GM18498 (cell line): ENCODE results near the gene KCNK7.

ENCODE experiments used
- ATAC-seq: cut with Tn5 transposase; IDR thresholded peaks from one replicate; pipeline ENCODE4 v1.9.1; 2021; ENCODE audit warnings: mild to moderate bottlenecking, moderate library complexity; ENCODE audit not compliant: unreplicated experiment

Gene KCNK7

DNA sequence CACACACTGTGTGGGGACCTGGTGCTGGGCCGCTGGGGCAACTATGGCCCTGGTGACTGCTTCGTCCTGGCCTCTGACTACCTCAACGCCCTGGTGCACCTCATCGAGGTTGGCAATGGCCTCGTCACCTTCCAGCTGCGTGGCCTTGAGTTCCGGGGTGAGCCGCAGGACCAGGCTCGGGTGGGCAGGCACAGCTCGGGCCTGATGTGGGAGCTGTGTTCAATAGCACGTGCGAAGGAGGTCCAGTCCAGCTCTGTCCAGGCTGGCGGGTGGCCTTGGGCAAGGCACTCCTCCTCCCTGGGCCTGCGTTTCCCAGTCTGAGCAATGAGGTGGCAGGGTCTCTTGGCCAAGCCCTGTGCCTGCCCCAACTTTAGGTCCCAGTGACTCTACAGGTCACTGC, 34.0 kb upstream of the KCNK7 start:
- no peak for ATAC-seq

DNA sequence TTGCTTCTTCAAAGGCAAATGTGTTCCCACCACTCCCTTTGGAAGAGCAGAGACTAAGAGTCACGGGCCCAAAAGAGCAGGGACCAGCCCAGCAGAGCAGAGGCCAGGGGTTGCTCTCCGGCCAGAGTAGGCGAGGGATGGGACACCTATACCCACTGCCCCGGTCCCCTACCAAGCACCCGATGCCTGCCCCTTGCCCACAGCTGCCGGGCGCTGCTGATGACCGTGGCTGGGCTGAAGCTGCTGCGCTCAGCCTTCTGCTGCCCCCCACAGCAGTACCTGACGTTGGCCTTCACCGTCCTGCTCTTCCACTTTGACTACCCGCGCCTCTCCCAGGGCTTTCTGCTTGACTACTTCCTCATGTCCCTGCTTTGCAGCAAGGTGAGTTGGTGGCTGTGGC, 31.6 kb upstream of the KCNK7 start:
- no peak for ATAC-seq

DNA sequence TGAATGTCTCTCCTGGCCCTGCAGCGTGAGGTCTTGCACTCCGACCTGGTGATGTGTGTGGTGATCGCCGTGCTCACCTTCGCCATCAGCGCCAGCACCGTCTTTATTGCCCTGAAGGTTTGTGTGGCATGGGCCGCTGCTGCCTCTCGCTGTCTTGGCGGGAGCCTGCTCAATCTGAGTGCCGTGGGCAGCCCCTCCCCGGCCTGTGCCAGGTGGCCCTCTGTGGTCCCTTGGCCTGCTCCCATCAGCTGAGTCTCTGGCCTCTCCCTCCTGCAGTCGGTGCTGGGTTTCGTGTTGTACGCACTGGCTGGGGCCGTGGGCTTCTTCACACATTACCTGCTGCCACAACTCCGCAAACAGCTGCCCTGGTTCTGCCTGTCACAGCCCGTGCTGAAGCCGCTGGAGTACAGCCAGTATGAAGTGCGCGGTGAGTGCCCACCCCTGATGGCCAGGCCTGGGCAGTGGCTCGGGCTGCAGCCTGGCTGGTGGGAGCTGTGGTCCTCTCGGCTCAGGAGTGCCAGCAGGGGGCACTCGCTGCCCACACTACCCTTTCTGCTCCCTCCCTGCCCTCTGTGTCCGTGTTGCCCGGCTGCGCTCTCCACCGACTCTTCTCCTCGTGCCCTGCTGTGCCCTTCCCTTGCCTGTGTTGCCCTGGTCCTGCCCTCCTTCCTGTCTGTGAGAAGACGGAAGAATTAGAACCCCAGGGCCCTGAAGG, 30.2 kb upstream of the KCNK7 start:
- no peak for ATAC-seq

DNA sequence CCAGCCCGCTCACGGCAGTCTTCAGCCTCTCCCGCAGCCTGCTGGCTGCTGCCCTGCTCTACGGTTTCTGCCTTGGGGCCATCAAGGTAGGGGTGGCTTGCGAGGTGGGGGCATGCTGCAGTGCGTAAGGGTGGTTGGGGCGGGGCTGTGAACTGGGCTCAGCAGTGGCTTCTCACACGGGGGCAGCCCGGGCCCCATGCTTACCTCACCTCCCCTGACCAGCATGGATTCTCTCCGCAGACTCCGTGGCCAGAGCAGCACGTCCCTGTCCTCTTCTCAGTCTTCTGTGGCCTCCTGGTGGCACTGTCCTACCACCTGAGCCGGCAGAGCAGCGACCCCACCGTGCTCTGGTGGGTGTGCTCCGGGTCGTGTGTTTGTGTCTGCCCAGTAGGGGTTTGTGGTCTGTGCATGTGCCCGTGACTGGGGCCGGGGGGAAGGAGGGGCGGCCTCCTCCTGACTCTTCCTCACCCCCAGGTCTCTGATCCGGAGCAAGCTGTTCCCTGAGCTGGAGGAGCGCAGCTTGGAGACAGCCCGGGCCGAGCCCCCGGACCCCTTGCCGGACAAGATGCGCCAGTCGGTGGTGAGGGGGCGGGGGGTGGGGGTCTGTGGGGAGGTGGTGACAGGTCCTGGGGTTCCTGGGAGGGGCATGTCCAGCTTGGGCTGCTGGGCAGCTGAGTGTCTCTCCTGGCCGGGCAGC, 29.5 kb upstream of the KCNK7 start:
- no peak for ATAC-seq

DNA sequence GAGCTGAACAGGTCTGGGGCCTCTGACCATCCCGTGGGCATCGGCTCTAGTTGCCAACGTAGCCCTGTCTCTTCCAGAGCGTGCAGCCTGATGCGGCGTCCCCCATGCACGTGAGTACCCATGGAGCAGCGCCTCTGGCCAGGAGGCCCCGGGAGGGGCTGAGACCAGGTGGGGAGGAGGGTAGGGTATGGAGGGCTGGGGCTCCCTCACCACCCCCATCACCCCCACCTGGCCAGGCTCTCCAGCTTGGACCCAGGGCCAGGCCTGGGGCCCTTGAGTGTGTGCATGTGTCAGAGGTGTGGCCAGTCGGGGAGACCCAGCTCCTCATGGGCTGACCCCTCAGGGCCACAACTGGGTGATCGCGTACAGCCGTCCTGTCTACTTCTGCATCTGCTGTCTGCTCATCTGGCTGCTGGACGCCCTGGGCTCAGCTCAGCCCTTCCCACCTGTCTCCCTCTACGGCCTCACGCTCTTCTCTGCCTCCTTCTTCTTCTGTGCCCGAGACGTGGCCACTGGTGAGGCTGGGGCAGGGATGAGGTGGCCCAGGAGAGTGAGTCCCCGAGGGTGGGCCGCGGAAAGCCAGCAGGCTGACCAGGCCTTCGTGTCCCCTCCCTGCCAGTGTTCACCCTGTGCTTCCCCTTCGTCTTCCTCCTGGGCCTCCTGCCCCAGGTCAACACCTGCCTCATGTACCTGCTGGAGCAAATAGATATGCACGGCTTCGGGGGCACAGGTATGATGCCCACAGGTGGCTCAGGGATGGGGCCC, 28.4 kb upstream of the KCNK7 start:
- no peak for ATAC-seq

DNA sequence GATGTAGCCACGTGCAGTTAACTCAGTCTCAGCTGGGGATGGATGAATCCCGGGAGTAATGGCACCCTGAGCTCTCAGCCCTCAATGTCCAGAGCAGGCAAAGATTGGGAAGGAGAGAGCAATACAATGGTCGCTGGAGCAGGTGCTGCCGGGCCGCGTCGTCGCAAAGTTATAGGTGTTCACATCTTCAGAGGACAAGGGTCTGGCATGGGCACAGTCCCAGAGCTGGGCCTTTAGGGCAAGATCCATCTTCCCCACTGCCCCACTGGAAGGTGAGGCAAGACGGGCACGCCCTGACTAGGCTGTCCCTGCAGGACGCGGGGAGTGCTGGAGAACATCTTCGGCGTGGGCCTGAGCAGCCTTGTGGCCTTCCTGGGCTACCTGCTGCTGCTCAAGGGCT, 27.6 kb upstream of the KCNK7 start:
- ATAC-seq: no peak

DNA sequence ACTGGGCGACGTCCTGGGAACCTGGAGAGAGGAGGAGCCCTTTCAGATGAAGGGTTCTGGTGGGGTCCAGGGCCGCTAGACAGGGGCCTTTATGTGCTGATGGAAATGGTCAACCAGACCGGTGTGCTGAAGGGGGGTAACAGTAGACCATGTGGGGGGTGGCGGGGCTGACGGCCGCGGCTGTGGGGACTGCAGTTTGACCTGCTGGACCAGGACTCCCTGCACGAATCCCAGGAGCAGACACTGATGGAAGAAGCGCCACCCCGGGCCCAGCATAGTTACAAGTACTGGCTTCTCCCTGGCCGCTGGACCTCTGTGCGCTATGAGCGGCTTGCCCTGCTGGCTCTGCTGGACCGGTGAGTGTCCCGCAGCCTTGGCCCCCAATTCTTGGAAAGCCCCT, 26.4 kb upstream of the KCNK7 start:
- ATAC-seq: no peak

DNA sequence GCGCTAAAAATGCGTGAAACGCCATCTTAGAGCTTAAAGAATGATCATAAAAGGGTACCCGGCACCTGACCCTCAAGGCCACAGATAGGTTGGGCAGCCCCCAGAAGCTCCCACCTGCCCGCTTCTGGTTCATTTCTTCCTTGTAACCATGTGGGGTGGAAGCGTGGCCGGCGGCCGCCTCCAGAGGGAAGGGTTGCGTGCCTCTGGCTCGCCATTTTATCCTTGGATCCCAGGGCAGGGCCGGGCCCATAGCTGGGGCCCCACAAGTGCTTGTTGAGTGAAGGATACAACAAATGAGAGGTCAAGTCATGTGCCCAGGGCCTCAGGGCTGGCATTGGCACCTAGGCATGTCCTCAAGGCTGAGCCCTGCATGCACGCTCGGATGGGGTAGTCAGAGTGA, 25.9 kb upstream of the KCNK7 start:
- no peak for ATAC-seq

DNA sequence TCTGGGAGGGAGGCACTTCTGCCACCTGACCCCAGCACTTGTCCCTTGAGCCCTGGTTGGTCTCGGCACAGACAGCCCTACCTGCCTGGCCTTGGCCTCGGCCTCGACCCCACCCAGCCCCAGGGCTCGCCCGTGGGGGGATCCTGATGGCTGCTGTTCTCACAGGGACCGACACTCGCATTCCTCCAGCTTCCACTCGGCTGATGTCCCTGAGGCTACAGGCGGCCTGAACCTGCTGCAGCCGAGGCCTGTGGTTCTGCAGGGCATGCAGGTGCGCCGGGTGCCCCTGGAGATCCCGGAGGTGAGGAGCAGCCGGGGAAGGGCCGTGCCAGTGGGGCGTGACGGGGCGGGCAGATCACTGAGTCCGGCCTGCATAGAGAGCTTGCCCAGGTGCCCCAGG, 25.1 kb upstream of the KCNK7 start:
- ATAC-seq: no peak

DNA sequence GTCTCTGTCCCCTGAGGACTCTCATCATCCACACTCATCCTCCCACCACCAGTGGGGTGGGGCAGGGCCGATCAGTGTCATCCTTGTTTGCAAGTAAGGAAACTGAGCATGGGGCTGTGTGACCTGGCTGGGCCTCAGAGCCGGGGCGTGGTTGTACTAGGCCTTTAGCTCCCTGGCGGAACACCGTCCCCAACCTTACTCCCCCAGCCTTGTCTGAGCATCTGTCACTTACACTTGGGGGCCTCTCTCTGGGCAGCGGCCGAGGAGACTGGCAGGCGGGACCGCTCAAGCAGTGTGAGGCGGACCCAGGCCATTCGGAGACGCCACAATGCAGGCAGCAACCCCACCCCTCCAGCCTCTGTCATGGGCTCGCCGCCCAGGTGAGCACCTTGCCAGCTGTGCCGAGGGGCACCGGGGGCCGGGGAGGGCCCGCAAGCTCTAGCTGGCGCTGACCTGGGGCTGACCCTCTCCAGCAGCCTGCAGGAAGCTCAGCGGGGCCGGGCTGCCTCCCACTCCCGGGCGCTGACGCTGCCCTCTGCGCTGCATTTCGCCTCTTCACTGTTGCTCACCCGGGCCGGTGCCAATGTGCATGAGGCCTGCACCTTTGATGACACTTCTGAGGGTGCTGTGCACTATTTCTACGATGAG, 23.8 kb upstream of the KCNK7 start:
- ATAC-seq: no peak

DNA sequence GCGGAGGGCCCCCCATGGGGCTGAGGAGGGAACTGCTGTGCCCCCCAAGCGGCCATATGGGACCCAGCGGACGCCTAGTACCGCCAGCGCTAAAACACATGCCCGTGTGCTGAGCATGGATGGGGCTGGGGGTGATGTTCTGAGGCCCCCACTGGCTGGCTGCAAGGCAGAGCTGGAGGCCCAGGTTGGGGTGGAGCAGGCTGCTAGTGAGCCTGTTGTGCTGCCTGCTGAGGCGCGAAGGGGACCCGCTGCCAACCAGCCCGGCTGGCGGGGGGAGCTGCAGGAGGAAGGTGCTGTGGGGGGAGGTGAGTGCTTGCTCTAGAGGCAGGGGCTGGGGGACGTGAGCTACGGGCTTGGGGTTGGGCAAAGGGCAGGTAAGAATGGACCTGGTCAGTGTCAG, 23.2 kb upstream of the KCNK7 start:
- ATAC-seq: no peak

DNA sequence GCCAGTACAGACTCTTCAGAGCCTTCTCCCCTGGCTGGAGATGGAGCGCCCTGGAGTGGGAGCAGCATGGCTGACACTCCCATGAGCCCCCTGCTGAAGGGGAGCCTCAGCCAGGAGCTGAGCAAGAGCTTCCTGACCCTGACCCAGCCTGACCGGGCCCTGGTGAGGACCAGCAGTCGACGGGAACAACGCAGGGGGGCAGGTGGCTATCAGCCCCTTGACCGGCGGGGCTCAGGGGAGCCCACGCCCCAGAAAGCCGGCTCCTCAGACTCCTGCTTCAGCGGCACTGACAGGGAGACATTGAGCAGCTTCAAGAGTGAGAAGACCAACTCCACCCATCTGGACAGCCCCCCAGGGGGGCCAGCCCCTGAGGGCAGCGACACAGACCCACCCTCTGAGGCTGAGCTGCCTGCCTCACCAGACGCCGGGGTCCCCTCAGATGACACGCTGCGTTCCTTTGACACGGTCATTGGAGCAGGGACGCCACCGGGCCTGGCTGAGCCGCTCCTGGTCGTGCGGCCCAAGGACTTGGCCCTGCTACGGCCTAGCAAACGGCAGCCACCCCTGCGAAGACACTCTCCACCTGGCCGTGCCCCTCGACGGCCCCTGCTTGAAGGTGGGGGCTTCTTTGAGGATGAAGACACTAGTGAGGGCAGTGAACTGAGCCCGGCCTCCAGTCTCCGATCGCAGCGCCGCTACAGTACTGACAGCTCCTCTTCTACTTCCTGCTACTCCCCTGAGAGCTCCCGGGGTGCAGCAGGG, 22.6 kb upstream of the KCNK7 start:
- no peak for ATAC-seq

DNA sequence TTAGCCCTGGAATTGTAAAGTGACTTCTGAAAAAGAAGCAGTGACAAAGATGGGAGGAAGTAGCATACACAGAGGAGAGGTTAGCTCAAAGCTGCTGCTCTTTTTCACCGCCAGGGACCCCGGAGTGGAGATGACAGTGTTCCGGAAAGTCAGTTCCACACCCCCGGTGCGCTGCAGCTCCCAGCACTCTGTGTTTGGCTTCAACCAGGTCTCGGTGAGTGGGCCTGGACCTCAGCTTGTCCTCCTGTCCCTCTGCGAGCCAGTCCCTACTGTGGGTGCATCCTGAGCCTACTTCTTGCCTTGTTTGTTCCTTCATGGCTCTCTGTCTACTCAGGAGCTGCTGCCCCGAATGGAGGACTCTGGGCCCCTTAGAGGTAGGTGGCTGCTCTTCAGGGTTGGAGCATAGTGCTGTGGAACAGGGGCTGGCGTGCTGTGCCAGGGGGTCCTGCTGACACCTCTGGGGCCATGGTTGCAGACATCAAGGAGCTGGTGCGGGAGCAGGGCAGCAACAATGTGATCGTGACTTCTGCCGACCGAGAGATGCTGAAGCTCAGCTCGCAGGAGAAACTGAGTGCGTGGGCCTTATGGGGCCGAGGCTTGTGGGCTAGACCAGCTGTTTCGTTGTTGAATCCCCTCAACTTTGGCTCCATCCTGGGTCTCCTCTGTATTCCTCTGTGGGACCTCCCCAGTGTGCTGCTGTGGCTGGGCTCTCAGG, 21.7 kb upstream of the KCNK7 start:
- ATAC-seq: no peak

DNA sequence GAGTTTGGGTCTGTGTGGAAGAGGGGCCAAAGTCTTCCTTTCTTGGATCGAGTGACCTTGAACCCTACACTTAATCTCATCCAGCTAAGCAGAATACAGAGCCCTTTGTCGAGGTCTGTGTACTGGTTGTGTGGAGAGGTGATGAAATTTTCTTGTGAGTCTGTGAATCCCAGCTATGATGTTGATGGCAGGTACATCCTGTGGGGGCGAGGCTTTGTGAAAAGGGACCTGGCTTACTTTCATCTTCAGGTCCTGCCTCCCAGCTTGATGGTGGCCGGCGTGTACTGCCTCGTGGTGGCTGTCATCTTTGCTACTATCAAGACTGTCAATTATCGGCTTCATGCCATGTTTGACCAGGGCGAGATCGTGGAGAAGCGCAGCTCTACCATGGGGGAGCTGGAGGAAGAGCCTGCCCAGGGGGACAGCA, 21.0 kb upstream of the KCNK7 start:
- no peak for ATAC-seq

DNA sequence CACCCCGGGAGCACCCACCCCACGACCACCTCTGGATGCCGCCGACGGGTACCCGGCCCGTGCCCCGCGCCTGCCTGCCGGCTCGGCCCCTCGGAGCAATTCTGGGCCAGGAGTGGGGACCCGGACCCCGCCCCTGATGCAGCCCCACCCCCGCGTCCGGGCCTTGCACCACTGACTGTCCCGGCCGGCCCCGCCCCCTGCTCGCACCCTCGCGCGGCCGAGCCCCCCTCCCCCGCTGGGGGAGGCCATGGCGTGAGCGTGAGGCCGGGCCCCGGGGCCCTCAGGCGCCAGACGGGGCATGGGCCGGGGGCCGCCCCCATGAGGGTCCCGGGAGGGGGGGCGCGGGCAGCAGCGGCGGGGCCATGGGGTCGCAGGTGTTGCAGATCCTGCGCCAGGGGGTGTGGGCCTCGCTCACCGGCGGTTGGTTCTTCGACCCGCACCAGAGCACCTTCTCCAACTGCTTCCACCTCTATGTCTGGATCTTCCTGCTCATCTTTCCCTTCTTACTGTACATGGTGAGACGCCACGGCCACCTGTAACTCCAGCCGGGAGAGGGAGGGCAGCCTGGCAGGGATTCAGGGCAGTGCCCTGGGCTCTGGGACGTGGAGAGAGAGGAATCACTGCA, 20.5 kb upstream of the KCNK7 start:
- ATAC-seq: peak; percentile 2

DNA sequence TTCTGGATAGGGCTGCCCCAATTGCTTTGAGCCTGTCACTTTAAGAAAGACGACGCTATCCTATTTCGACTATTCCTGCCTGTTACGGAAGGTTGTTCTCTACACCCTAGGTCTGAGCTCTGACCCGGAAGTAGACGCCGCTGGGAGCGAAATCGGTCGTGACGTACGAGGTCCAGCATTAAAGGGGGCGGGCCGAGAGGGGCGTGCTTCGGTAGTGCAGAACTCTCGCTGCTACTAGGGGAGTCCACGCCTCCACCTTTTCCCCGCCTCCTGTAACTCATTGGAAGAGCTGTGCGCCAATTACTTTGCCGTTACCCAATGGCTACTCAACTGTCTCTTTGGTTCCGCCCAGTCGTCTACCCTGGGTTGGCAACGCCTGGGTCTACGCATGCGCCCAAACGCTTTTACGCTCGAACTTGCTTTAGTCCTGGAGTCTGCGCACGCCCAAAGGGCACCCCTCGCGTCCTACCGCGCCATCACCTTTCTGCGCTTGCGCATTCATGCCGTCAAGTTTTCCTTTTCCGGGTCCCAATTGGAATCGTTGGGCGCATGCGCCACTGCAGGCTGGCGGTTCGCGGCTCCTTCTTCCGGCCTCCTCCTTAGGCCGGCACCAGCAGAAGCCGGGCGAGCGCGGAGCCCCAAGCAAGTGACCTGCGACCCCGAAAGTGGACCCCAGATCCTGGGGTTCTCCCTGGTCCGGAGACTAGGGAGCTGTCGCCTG, 19.8 kb upstream of the KCNK7 start, which contains the start of gene PCNX3:
Gene PCNX3 (plus strand): TSS at position 548 of the 721 bp plus-strand sequence. CDS start 536 bp downstream, outside the sequence.
- ATAC-seq: peak; percentile 82

DNA sequence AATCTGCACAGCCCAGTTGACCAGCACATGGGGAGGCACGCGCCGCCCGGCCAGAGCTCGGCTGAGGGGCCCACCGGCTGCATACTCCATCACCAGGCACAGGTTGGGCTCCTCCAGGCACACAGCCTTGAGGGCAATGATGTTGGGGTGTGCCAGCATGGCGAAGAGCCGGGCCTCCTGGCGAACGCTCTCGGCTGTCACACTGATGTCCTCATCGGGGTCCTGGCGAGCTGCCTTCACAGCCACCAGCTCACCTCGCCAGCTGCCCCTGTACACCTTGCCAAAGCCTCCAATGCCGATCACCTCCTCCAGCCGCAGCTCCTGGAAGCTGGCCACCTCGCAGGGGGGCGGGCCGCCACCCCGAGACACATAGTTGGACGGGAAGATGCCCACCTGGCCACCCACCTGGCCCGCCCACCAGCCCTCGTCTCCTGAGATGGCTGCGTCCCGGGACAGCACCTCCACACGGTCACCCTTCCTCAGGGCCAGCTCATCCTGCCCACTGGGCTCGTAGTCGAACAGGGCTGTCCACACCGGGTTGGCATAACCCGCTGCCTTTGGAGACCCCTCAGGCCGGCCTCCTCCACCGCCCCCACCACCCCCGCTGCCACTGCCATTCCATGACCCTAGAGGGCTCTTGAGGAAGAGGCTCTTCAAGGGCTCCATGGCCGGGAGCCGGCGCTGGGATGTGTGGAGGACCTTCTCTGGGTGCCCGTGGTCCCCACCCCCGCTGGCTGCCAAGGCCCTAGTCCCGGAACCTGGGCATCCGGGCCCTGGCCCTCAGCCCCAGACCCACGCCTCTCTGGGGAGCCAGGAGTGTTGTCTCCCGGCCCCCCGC, 17.7 kb upstream of the KCNK7 start:
- ATAC-seq: no peak

DNA sequence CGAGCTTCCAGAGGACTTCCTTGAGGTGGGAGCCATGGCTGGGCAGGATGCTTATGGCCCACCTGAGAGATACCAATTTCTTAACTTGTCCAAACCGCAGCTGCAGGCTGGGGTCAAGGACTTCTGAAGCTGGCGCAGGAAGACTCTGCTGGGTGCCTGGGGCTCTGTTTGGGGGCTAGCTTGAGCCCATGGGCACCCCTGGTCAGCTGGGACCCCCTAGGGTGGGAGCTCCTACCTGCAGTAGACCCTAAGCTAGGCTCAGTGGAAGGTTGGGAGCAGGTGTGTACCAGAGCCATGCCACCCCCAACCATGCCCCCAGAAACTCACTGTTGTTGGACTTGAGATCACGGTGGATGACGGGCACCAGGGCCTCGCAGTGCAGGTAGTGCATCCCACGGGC, 17.1 kb upstream of the KCNK7 start:
- ATAC-seq: no peak
